Activated naive CD8-positive, alpha-beta T cell treated with anti-CD3 and anti-CD28 coated beads, Interleukin-2, amount 10 ng/mL, durations not matched to agents 7 days and 5 days (primary cell): ENCODE data around the gene KRTAP29-1. TPM values are rescaled to one million over a fixed set of nuclear protein-coding genes. Genes with fewer than 3 reads are reported as not detected.
A peak's percentile ranks its signal among the peaks of the same experiment; 100 is the strongest.

ENCODE experiments used
- ATAC-seq: fragments of 150-1000 bp; cut with Tn5 transposase; one replicate; pipeline ENCODE4 v1.10.0; 2021; ENCODE audit warnings: low read depth, moderate library complexity
- POLR2A ChIA-PET: fragments of 350-600 bp; sonication (Branson Sonifier 250); formaldehyde crosslinking; loops from one replicate; lab custom pipeline; 2021; ENCODE audit warnings: antibody characterized with exemption; lab: Charles Lee
- DNase-seq: peaks from one replicate; pipeline ENCODE4 v3.0.0; 2021
- H3K27ac Mint-ChIP-seq: one replicate; pipeline ENCODE4 v1.8.0; 2022; ENCODE audit warnings: mild to moderate bottlenecking, mixed read lengths
- H3K27me3 Mint-ChIP-seq: one replicate; pipeline ENCODE4 v1.8.0; 2022; ENCODE audit warnings: mild to moderate bottlenecking, moderate library complexity, mixed read lengths
- H3K36me3 Mint-ChIP-seq: one replicate; pipeline ENCODE4 v1.8.0; 2021; ENCODE audit warnings: mild to moderate bottlenecking, mixed read lengths
- H3K4me1 Mint-ChIP-seq: one replicate; pipeline ENCODE4 v1.8.0; 2021; ENCODE audit warnings: mixed read lengths
- H3K4me3 Mint-ChIP-seq: one replicate; pipeline ENCODE4 v1.8.0; 2022; ENCODE audit warnings: mild to moderate bottlenecking, moderate library complexity, mixed read lengths
- H3K9me3 Mint-ChIP-seq: one replicate; pipeline ENCODE4 v1.8.0; 2021; ENCODE audit warnings: mixed read lengths
- total RNA-seq, 2 experiments: library from RNA; stranded (reverse); gene quantifications; one replicate each; pipeline ENCODE4 v1.2.3, GENCODE V29; 2021

KRTAP29-1 gene
- total RNA-seq, 2 experiments from 2014 or later: not detected

- H3K4me1 Mint-ChIP-seq: peaks cover 22% of the 10 kb centered on the region
- no peaks in the 10 kb centered on the region for H3K9me3 Mint-ChIP-seq
- no peak for ATAC-seq
- no peak overlapping the region for H3K27ac Mint-ChIP-seq
- no peak overlapping the region for H3K4me3 Mint-ChIP-seq
- peaks cover 1% of the 10 kb centered on the region for H3K36me3 Mint-ChIP-seq
- DNase-seq: no peak
- POLR2A ChIA-PET: no interaction called here
- peaks cover 3% of the 10 kb centered on the region for H3K27me3 Mint-ChIP-seq
These were observed 33.1 kb upstream of the KRTAP29-1 start for GRCh38 chr17:41335747-41336146.

DNA sequence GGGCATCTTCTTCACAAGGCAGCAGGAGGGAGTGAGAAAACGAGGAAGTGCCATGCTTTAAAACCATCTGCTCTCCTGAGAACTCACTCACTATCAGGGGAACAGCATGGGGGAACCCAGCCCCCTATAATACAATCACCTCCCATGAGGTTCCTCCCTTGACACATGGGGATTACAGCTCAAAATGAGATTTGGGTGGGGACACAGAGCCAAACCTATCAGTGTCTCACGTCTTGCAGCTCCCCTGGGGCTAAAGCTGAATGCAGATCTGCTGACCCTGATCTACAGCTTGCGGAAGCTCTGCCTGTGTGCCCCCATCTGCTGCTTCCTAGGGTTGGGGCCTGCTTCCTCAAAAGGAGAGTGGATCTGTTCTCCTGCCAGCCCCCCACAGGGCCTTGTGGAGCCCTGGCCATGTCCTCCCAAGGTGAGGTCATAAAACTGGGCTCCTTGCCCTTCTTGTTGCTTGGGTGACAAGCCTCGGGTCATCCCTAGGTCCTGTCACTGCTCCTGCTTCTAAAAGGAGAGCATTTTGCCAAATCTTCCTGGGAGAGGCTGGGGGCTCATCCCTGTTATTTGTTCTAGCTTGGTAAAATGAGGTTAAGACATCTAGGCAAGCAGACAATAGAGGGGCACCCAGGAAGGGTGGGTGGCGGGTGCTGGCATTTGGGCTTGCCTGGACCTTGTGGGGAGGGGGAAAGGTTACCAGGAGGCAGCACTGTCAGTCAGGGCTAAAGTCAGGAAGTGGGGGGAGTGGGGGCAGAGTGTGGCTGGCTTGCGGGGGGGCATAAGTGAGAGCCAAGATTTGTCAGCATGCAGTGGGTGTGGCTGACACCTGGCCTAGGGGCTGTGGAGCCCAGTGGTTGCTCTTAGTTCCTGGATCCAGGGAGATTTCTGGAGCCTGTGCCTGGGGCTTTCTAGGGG lies 32.0 kb upstream of the KRTAP29-1 start:
- peaks cover 3% of the 10 kb centered on the region for H3K27me3 Mint-ChIP-seq
- H3K27ac Mint-ChIP-seq: no peak overlapping the region
- H3K4me1 Mint-ChIP-seq: peaks cover 13% of the 10 kb centered on the region
- H3K9me3 Mint-ChIP-seq: no peaks in the 10 kb centered on the region
- DNase-seq (no peak), ATAC-seq (no peak)
- H3K4me3 Mint-ChIP-seq: no peak overlapping the region
- no peaks in the 10 kb centered on the region for H3K36me3 Mint-ChIP-seq
- POLR2A ChIA-PET: no interaction called here

- Mint-ChIP-seq H3K4me1 (peaks cover 6% of the 10 kb centered on the region), H3K4me3 (no peak overlapping the region), H3K27me3 (peaks cover 3% of the 10 kb centered on the region), H3K36me3 (no peaks in the 10 kb centered on the region), H3K9me3 (no peaks in the 10 kb centered on the region), H3K27ac (no peak overlapping the region)
- DNase-seq: no peak
- POLR2A ChIA-PET: no interaction called here
- no peak for ATAC-seq
These were observed 31.2 kb upstream of the KRTAP29-1 start for GRCh38 chr17:41333836-41334235.

GRCh38 chr17:41333098-41333497 lies 30.4 kb upstream of the KRTAP29-1 start:
- no peak overlapping the region for H3K27ac Mint-ChIP-seq
- POLR2A ChIA-PET: no interaction called here

DNA sequence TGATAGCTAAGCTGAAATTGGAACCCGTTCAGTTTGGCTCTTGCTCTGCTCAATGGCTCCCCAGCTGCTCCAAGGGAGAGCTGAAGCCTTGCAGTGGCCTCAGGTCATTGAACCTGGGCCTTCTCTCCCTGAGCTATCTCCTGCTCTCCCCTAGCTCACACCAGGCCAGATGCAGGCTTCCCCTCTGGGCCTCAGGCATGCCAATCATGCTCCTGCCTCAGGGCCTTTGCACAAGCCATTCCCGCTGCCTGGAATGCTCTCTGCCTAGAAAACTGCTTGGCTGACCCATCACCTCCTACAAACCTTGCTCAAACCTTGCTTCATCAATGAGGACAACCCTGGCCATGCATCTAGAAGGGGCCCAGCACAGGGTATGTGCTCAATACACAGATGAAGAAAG lies 29.6 kb upstream of the KRTAP29-1 start:
- H3K4me3 Mint-ChIP-seq: no peak overlapping the region
- no peak overlapping the region for H3K27ac Mint-ChIP-seq
- H3K9me3 Mint-ChIP-seq: no peaks in the 10 kb centered on the region
- no peaks in the 10 kb centered on the region for H3K36me3 Mint-ChIP-seq
- H3K4me1 Mint-ChIP-seq: peaks cover 6% of the 10 kb centered on the region
- ATAC-seq: no peak
- H3K27me3 Mint-ChIP-seq: peaks cover 3% of the 10 kb centered on the region
- DNase-seq: no peak
- POLR2A ChIA-PET: no interaction called here

More at GRCh38 chr17:41333098-41333497, 30.4 kb upstream of the KRTAP29-1 start:
- ATAC-seq: no peak
- no peak for DNase-seq
- Mint-ChIP-seq H3K27me3 (peaks cover 3% of the 10 kb centered on the region), H3K36me3 (no peaks in the 10 kb centered on the region), H3K9me3 (no peaks in the 10 kb centered on the region), H3K4me1 (peaks cover 4% of the 10 kb centered on the region), H3K4me3 (no peak overlapping the region)

GRCh38 chr17:41331606-41332005 lies 29.0 kb upstream of the KRTAP29-1 start:
- Mint-ChIP-seq H3K4me3 (no peak overlapping the region), H3K4me1 (peaks cover 6% of the 10 kb centered on the region), H3K9me3 (no peaks in the 10 kb centered on the region), H3K27ac (no peak overlapping the region), H3K36me3 (no peaks in the 10 kb centered on the region), H3K27me3 (peaks cover 3% of the 10 kb centered on the region)
- POLR2A ChIA-PET: no interaction called here
- ATAC-seq: no peak
- no peak for DNase-seq

GRCh38 chr17:41329279-41329948 lies 26.8 kb upstream of the KRTAP29-1 start:
- Mint-ChIP-seq H3K9me3 (no peaks in the 10 kb centered on the region), H3K4me1 (peaks cover 2% of the 10 kb centered on the region), H3K27ac (no peak overlapping the region), H3K4me3 (no peak overlapping the region), H3K36me3 (no peaks in the 10 kb centered on the region), H3K27me3 (no peaks in the 10 kb centered on the region)
- POLR2A ChIA-PET: no interaction called here
- ATAC-seq: peak; percentile 26
- DNase-seq: no peak

DNA sequence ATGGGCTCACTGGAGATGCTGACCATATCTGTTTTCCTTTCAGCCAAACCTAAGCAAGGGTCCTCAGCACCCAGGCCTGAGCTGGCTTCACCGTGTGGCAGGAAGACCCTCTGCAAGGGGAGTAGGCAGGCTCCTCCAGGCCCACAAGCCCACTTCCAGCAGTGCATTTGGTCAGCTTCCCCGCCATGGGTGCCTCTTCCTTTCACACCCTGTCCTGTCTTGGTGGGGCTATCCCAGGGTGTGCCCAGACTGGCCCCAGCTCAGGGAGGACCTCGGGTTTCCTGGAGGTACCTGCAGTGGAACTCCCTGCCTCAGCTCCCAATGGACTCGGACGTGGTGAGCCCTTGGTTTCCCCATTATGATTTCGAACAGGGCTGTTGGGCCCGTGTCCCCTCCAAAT lies 25.6 kb upstream of the KRTAP29-1 start:
- no peak overlapping the region for H3K27ac Mint-ChIP-seq
- no peak for DNase-seq
- H3K36me3 Mint-ChIP-seq: no peaks in the 10 kb centered on the region
- H3K4me3 Mint-ChIP-seq: no peak overlapping the region
- ATAC-seq: no peak
- POLR2A ChIA-PET: no interaction called here
- H3K4me1 Mint-ChIP-seq: peaks cover 2% of the 10 kb centered on the region
- no peaks in the 10 kb centered on the region for H3K27me3 Mint-ChIP-seq
- no peaks in the 10 kb centered on the region for H3K9me3 Mint-ChIP-seq

DNA sequence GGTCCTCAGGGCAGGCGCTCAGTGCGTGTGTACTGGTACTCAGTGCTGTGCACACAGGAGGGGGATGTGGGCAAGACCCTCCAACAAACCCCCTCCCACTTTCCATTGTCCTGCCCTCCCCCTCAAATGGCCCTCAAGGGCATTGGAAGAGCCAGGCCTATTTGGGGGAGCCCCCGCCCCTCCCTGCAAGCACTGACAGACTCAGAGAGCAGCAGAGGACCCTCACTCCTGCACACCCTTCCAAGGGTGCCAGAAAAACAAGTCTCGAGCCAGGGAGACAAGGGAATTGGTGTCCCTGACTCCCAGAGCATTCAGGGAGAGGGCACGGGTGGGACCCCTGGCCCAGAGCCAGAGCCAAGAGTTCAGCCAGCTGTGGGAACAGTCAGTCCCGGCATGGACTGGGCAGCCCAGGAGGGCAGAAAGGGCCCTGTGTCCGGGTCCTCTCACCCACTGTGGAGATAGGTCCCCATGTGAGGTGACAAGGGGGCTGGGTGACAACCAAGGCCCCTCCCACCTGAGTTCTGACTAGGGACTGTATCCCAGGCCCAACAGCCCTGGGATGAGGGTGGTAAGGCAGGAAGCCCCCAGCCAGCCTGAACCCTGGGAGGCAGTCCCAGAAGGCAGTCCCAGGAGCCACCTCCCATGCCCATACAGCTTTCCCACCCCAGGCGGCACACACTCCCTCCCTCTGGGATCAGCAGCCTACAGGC lies 24.9 kb upstream of the KRTAP29-1 start:
- POLR2A ChIA-PET: no interaction called here
- Mint-ChIP-seq H3K4me1 (peaks cover 2% of the 10 kb centered on the region), H3K4me3 (no peak overlapping the region), H3K27ac (no peak overlapping the region), H3K27me3 (no peaks in the 10 kb centered on the region), H3K36me3 (no peaks in the 10 kb centered on the region), H3K9me3 (no peaks in the 10 kb centered on the region)
- DNase-seq (no peak), ATAC-seq (no peak)

- ATAC-seq (no peak), DNase-seq (no peak)
- Mint-ChIP-seq H3K9me3 (no peaks in the 10 kb centered on the region), H3K27ac (no peak overlapping the region), H3K4me3 (no peak overlapping the region), H3K36me3 (no peaks in the 10 kb centered on the region), H3K4me1 (peaks cover 2% of the 10 kb centered on the region), H3K27me3 (no peaks in the 10 kb centered on the region)
- POLR2A ChIA-PET: no interaction called here
These were observed 23.8 kb upstream of the KRTAP29-1 start for GRCh38 chr17:41326173-41327145.

DNA sequence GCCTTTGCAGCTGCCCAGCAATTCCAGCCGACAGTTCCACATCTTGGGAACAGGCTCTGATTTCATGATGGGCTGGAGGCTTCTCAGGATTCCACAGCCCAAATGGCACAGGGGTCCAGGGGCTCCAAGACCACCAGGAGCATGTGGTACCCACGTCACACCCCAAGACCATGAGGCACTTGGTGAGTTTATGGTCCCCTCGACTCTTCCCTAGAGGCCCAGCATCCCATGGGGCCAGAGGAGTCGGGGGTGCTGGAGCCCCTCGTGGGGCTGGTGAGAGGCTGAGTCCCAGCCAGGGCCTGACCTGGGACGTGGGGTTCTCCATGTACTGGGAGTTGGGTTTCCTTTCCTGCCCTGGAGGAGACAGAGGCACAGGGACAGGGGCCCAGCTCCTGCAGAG lies 23.0 kb upstream of the KRTAP29-1 start:
- DNase-seq (no peak), ATAC-seq (no peak)
- no peak overlapping the region for H3K4me3 Mint-ChIP-seq
- no peaks in the 10 kb centered on the region for H3K36me3 Mint-ChIP-seq
- no peaks in the 10 kb centered on the region for H3K27me3 Mint-ChIP-seq
- H3K9me3 Mint-ChIP-seq: peaks cover under 1% of the 10 kb centered on the region
- H3K4me1 Mint-ChIP-seq: peaks cover 2% of the 10 kb centered on the region
- POLR2A ChIA-PET: no interaction called here
- no peak overlapping the region for H3K27ac Mint-ChIP-seq

- Mint-ChIP-seq H3K27me3 (no peaks in the 10 kb centered on the region), H3K27ac (no peak overlapping the region), H3K9me3 (peaks cover 2% of the 10 kb centered on the region), H3K36me3 (peaks cover under 1% of the 10 kb centered on the region), H3K4me1 (peaks cover 2% of the 10 kb centered on the region), H3K4me3 (no peak overlapping the region)
- DNase-seq (no peak), ATAC-seq (no peak)
- POLR2A ChIA-PET: no interaction called here
These were observed 22.5 kb upstream of the KRTAP29-1 start for GRCh38 chr17:41325126-41325525.
